Measurements from ENCODE around the gene DZIP1L. TPM values are rescaled to one million over a fixed set of nuclear protein-coding genes. Genes with fewer than 3 reads are reported as not detected.

Gene DZIP1L
- total RNA-seq, 1 donor from 2014 or later: 23.4 TPM

- Mint-ChIP-seq H3K4me3 (ENCODE audit: unreplicated experiment) (no peak overlapping the region), H3K9me3 (ENCODE audit: unreplicated experiment) (no peaks in the 10 kb centered on the region), H3K27ac (ENCODE audit: unreplicated experiment) (no peak overlapping the region), H3K36me3 (ENCODE audit: unreplicated experiment) (peaks cover 27% of the 10 kb centered on the region), H3K4me1 (ENCODE audit: unreplicated experiment) (no peaks in the 10 kb centered on the region), H3K27me3 (ENCODE audit: unreplicated experiment) (no peaks in the 10 kb centered on the region)
- TF ChIP-seq, protein P1, sequence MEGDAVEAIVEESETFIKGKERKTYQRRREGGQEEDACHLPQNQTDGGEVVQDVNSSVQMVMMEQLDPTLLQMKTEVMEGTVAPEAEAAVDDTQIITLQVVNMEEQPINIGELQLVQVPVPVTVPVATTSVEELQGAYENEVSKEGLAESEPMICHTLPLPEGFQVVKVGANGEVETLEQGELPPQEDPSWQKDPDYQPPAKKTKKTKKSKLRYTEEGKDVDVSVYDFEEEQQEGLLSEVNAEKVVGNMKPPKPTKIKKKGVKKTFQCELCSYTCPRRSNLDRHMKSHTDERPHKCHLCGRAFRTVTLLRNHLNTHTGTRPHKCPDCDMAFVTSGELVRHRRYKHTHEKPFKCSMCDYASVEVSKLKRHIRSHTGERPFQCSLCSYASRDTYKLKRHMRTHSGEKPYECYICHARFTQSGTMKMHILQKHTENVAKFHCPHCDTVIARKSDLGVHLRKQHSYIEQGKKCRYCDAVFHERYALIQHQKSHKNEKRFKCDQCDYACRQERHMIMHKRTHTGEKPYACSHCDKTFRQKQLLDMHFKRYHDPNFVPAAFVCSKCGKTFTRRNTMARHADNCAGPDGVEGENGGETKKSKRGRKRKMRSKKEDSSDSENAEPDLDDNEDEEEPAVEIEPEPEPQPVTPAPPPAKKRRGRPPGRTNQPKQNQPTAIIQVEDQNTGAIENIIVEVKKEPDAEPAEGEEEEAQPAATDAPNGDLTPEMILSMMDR (IDR thresholded peaks at IDR 0.05): no peak
- no peak for DNase-seq (ENCODE audit: extremely low spot score, unreplicated experiment)
Measured at GRCh38 chr3:138062626-138063025, 52.8 kb downstream of the DZIP1L start.

GRCh38 chr3:138062037-138062436 is 53.4 kb downstream of the DZIP1L start:
- no peak for DNase-seq (ENCODE audit: extremely low spot score, unreplicated experiment)

DNA sequence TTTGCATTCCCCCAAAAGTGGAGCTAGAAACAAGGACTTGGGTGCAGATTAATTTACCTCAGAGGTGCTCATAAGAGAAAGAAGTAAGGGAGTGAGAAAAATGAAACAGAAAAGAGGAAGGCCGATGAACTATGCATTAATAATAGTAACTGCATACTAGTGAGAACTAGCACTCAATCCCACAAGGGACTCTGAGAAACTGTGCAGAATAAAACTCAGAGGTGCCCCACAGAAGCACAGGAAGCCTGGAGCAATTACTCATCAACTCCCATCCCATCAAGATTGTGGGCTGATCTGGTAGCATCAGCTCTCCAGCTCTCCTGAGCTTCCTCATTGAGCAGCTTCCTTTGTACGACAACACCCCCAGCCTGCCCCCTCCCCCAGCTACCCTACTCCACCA is 54.6 kb downstream of the DZIP1L start:
- no peak overlapping the region for H3K4me3 Mint-ChIP-seq (ENCODE audit: unreplicated experiment)
- no peaks in the 10 kb centered on the region for H3K9me3 Mint-ChIP-seq (ENCODE audit: unreplicated experiment)
- peaks cover 21% of the 10 kb centered on the region for H3K36me3 Mint-ChIP-seq (ENCODE audit: unreplicated experiment)
- no peaks in the 10 kb centered on the region for H3K27me3 Mint-ChIP-seq (ENCODE audit: unreplicated experiment)
- H3K27ac Mint-ChIP-seq (ENCODE audit: unreplicated experiment): no peak overlapping the region
- no peak for DNase-seq (ENCODE audit: extremely low spot score, unreplicated experiment)
- TF ChIP-seq, protein P1 (IDR thresholded peaks at IDR 0.05): no peak
- no peaks in the 10 kb centered on the region for H3K4me1 Mint-ChIP-seq (ENCODE audit: unreplicated experiment)

More at GRCh38 chr3:138062037-138062436, 53.4 kb downstream of the DZIP1L start:
- Mint-ChIP-seq H3K4me1 (ENCODE audit: unreplicated experiment) (no peaks in the 10 kb centered on the region), H3K4me3 (ENCODE audit: unreplicated experiment) (no peak overlapping the region), H3K36me3 (ENCODE audit: unreplicated experiment) (peaks cover 27% of the 10 kb centered on the region), H3K9me3 (ENCODE audit: unreplicated experiment) (no peaks in the 10 kb centered on the region), H3K27me3 (ENCODE audit: unreplicated experiment) (no peaks in the 10 kb centered on the region), H3K27ac (ENCODE audit: unreplicated experiment) (no peak overlapping the region)
- TF ChIP-seq, protein P1 (IDR thresholded peaks at IDR 0.05): no peak

- Mint-ChIP-seq H3K4me3 (ENCODE audit: unreplicated experiment) (no peak overlapping the region), H3K36me3 (ENCODE audit: unreplicated experiment) (peaks cover 14% of the 10 kb centered on the region), H3K27ac (ENCODE audit: unreplicated experiment) (no peak overlapping the region), H3K9me3 (ENCODE audit: unreplicated experiment) (no peaks in the 10 kb centered on the region), H3K4me1 (ENCODE audit: unreplicated experiment) (no peaks in the 10 kb centered on the region), H3K27me3 (ENCODE audit: unreplicated experiment) (no peaks in the 10 kb centered on the region)
- TF ChIP-seq, protein P1 (IDR thresholded peaks at IDR 0.05): no peak
- DNase-seq (ENCODE audit: extremely low spot score, unreplicated experiment): no peak
Measured at GRCh38 chr3:138059261-138059660, 56.1 kb downstream of the DZIP1L start.

DNA sequence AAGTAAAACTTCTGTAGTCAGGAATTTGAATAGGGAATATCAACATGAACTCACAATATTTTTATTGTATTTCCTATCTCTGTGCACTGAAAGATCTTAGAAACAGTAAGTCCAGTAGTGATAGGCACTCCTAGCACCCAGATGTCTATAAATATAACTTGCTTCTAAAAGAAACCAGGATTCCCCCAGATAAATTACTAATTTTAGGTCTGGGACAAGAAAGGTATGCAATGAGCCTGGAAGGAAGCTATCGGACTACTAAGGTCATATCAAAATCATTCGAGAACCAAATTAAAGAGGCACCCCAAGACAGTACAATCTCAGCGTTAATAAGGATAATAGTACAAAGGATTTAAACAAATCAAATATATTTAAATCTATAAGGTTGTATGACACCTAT is 58.0 kb downstream of the DZIP1L start:
- DNase-seq (ENCODE audit: extremely low spot score, unreplicated experiment): no peak
- H3K4me3 Mint-ChIP-seq (ENCODE audit: unreplicated experiment): no peak overlapping the region
- H3K27ac Mint-ChIP-seq (ENCODE audit: unreplicated experiment): no peak overlapping the region
- TF ChIP-seq, protein P1 (IDR thresholded peaks at IDR 0.05): no peak
- no peaks in the 10 kb centered on the region for H3K27me3 Mint-ChIP-seq (ENCODE audit: unreplicated experiment)
- H3K4me1 Mint-ChIP-seq (ENCODE audit: unreplicated experiment): no peaks in the 10 kb centered on the region
- peaks cover 3% of the 10 kb centered on the region for H3K36me3 Mint-ChIP-seq (ENCODE audit: unreplicated experiment)
- H3K9me3 Mint-ChIP-seq (ENCODE audit: unreplicated experiment): no peaks in the 10 kb centered on the region
